ENCODE data around the gene NOX1.

DNA sequence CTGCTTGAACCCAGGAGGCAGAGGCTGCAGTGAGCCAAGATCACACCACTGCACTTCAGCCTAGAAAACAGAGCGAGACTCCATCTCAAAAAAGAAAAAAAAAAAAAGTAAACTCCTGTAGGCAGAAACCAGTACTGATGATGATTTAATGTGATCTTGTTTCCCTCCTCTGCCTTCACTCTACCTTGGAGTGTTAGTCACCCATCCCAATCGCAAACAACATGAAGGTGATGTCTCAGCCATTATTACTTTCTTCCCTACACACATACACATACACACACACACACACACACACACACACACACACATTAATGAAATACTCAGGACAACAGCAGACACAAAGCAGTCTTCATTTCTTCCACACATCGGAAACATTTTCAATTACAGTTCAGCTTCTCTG is 39.0 kb upstream of the NOX1 start:
- TF ChIP-seq ETV6 (CRISPR knock-in tag; conservative IDR thresholded peaks at IDR 0.05) (no peak), MYNN (CRISPR knock-in tag; IDR thresholded peaks at IDR 0.05; ENCODE audit: low read depth) (no peak), POLR2AphosphoS5 (IDR thresholded peaks at IDR 0.05; ENCODE audit: low read depth, low read length) (no peak), SMC3 (IDR thresholded peaks at IDR 0.05; ENCODE audit: low read length) (no peak)
- TF ChIP-seq, protein P1, sequence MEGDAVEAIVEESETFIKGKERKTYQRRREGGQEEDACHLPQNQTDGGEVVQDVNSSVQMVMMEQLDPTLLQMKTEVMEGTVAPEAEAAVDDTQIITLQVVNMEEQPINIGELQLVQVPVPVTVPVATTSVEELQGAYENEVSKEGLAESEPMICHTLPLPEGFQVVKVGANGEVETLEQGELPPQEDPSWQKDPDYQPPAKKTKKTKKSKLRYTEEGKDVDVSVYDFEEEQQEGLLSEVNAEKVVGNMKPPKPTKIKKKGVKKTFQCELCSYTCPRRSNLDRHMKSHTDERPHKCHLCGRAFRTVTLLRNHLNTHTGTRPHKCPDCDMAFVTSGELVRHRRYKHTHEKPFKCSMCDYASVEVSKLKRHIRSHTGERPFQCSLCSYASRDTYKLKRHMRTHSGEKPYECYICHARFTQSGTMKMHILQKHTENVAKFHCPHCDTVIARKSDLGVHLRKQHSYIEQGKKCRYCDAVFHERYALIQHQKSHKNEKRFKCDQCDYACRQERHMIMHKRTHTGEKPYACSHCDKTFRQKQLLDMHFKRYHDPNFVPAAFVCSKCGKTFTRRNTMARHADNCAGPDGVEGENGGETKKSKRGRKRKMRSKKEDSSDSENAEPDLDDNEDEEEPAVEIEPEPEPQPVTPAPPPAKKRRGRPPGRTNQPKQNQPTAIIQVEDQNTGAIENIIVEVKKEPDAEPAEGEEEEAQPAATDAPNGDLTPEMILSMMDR (CRISPR knock-in tag; IDR thresholded peaks at IDR 0.05) = no peak
